ENCODE results near the gene OR2V1. TPM values are rescaled to one million over a fixed set of nuclear protein-coding genes. Genes with fewer than 3 reads are reported as not detected.

Gene OR2V1
- total and polyA plus RNA-seq, 2 donors (not counting 1 experiment from before 2014, with no cell fraction given): not detected

- Histone ChIP-seq H3K9me3 (ENCODE audit: control extremely low read depth in 1 of 3, control insufficient read depth in 2 of 3, insufficient read depth in 1 of 3, low read length in 2 of 3) (peaks cover 0 to 18% (median 0%) of the 10 kb centered on the region in 3 donors), H3K27me3 (replicated peaks in 1 of 4; ENCODE audit: control extremely low read depth in 1 of 4, control insufficient read depth in 3 of 4, insufficient read depth in 4 of 4, low read length in 3 of 4) (peaks cover 0 to 30% (median 1%) of the 10 kb centered on the region in 4 experiments), H3K9ac (ENCODE audit: low read length) (no peak overlapping the region), H3K36me3 (replicated peaks in 1 of 2; ENCODE audit: control extremely low read depth in 1 of 2, control insufficient read depth in 1 of 2, extremely low read depth in 1 of 2, insufficient read depth in 2 of 2, low read length in 1 of 2) (no peaks in the 10 kb centered on the region), H2AFZ (ENCODE audit: insufficient read depth, low read depth, low read length, poor library complexity, severe bottlenecking) (no peak overlapping the region), H3K27ac (ENCODE audit: low read length in 2 of 2) (no peak overlapping the region), H3K4me1 (ENCODE audit: control insufficient read depth in 2 of 2, insufficient read depth in 2 of 2, low read length in 2 of 2) (peaks cover 17 to 25% of the 10 kb centered on the region in 2 donors), H3K4me2 (replicated peaks; ENCODE audit: low read depth, low read length, poor library complexity, severe bottlenecking) (no peak overlapping the region), H3K79me2 (ENCODE audit: control insufficient read depth, insufficient read depth, low read length) (no peaks in the 10 kb centered on the region), H3K4me3 (ENCODE audit: control extremely low read depth in 1 of 5, extremely low read depth in 1 of 5, insufficient read depth in 1 of 5, low read depth in 2 of 5, low read length in 4 of 5) (no peak overlapping the region), H4K20me1 (ENCODE audit: control insufficient read depth, insufficient read depth, low read length, poor library complexity, severe bottlenecking) (no peaks in the 10 kb centered on the region)
- no peak overlapping the region for H3K27ac Mint-ChIP-seq
- H3K4me3 Mint-ChIP-seq: no peak overlapping the region
- intact Hi-C loops (cut with micrococcal nuclease): loop anchor here (1.0 to 10.0 kb wide), 5 partner anchors 14 to 375 kb away; partner anchors contain the start of gene ZFP62
- ATAC-seq (ENCODE audit: low read depth): no peak
- no peaks in the 10 kb centered on the region for H3K9me3 Mint-ChIP-seq (ENCODE audit: insufficient read depth)
- ChIA-PET POLR2A (no interaction called here), CTCF (interaction anchor here (1.3 to 2.0 kb wide), 4 partner anchors 26 to 374 kb away, joined by 3 to 7 read pairs (median 5); no protein-coding TSS in a partner anchor)
- DNase-seq: no peak
- peaks cover 24% of the 10 kb centered on the region for H3K4me1 Mint-ChIP-seq
- WGBS (ENCODE audit: insufficient coverage): 100% methylated on average over 2 of the region's 3 CpGs
- peaks cover 11% of the 10 kb centered on the region for H3K27me3 Mint-ChIP-seq
- TF ChIP-seq EZH2 (IDR thresholded peaks at IDR 0.05; ENCODE audit: borderline replicate concordance, insufficient read depth, low read depth, low read length, poor library complexity, severe bottlenecking): no peak
- no peak for TF ChIP-seq CTCF (IDR thresholded peaks at IDR 0.05)
Observed at GRCh38 chr5:181158869-181159268, 27.9 kb upstream of the OR2V1 start.

- DNase-seq (no peak), ATAC-seq (ENCODE audit: low read depth) (no peak)
- no peak overlapping the region for H3K4me2 ChIP-seq (replicated peaks; ENCODE audit: low read depth, low read length, poor library complexity, severe bottlenecking)
- H2AFZ ChIP-seq (ENCODE audit: insufficient read depth, low read depth, low read length, poor library complexity, severe bottlenecking): no peak overlapping the region
- Mint-ChIP-seq H3K9me3 (ENCODE audit: insufficient read depth) (no peaks in the 10 kb centered on the region), H3K27me3 (peaks cover 14% of the 10 kb centered on the region), H3K27ac (no peak overlapping the region), H3K4me1 (peaks cover 16% of the 10 kb centered on the region), H3K4me3 (no peak overlapping the region)
- ChIA-PET CTCF (interaction anchor here (1.3 kb wide), 1 partner anchor 288 kb away, joined by 4 read pairs; no protein-coding TSS in a partner anchor), POLR2A (no interaction called here)
- peaks cover 0 to 14% (median 0%) of the 10 kb centered on the region in 3 donors for H3K9me3 ChIP-seq (ENCODE audit: control extremely low read depth in 1 of 3, control insufficient read depth in 2 of 3, insufficient read depth in 1 of 3, low read length in 2 of 3)
- H3K4me1 ChIP-seq (ENCODE audit: control insufficient read depth in 2 of 2, insufficient read depth in 2 of 2, low read length in 2 of 2): peaks cover 12 to 19% of the 10 kb centered on the region in 2 donors
- H3K79me2 ChIP-seq (ENCODE audit: control insufficient read depth, insufficient read depth, low read length): no peaks in the 10 kb centered on the region
- no CpG with 5 or more reads among the region's 3 CpGs for WGBS (ENCODE audit: insufficient coverage)
- intact Hi-C loops (cut with micrococcal nuclease): loop anchor here (10.0 kb wide), 1 partner anchor 52 kb away; no protein-coding TSS in a partner anchor
- TF ChIP-seq CTCF (IDR thresholded peaks at IDR 0.05) (no peak), EZH2 (IDR thresholded peaks at IDR 0.05; ENCODE audit: borderline replicate concordance, insufficient read depth, low read depth, low read length, poor library complexity, severe bottlenecking) (no peak)
- H3K9ac ChIP-seq (ENCODE audit: low read length): no peak overlapping the region
- peaks cover 0 to 13% (median 0%) of the 10 kb centered on the region in 4 experiments for H3K27me3 ChIP-seq (replicated peaks in 1 of 4; ENCODE audit: control extremely low read depth in 1 of 4, control insufficient read depth in 3 of 4, insufficient read depth in 4 of 4, low read length in 3 of 4)
- no peak overlapping the region for H3K4me3 ChIP-seq (ENCODE audit: control extremely low read depth in 1 of 5, extremely low read depth in 1 of 5, insufficient read depth in 1 of 5, low read depth in 2 of 5, low read length in 4 of 5)
- H3K27ac ChIP-seq (ENCODE audit: low read length in 2 of 2): no peak overlapping the region
- H4K20me1 ChIP-seq (ENCODE audit: control insufficient read depth, insufficient read depth, low read length, poor library complexity, severe bottlenecking): no peaks in the 10 kb centered on the region
- no peaks in the 10 kb centered on the region for H3K36me3 ChIP-seq (replicated peaks in 1 of 2; ENCODE audit: control extremely low read depth in 1 of 2, control insufficient read depth in 1 of 2, extremely low read depth in 1 of 2, insufficient read depth in 2 of 2, low read length in 1 of 2)
Observed at GRCh38 chr5:181156758-181157157, 25.8 kb upstream of the OR2V1 start.

All from B cell (primary cell).